HG02938 (cell line): Measurements from ENCODE around the gene KIR2DL1.
"Not testable (repeated sequence)": the region's sequence is repeated elsewhere in the genome, so short reads cannot be mapped to it uniquely, and the experiment has no call there.

Experiments
- ATAC-seq: cut with Tn5 transposase; IDR thresholded peaks from one replicate; pipeline ENCODE4 v1.9.1; 2021; ENCODE audit warnings: mild to moderate bottlenecking, moderate library complexity; ENCODE audit not compliant: unreplicated experiment

KIR2DL1 gene

GRCh38 chr19:54817670-54818536, 48.3 kb downstream of the KIR2DL1 start:
- ATAC-seq = no peak

GRCh38 chr19:54824416-54824815, 54.8 kb downstream of the KIR2DL1 start:
- not testable (repeated sequence) for ATAC-seq

- not testable (repeated sequence) for ATAC-seq
Observed at GRCh38 chr19:54825326-54825725, 55.7 kb downstream of the KIR2DL1 start.

DNA sequence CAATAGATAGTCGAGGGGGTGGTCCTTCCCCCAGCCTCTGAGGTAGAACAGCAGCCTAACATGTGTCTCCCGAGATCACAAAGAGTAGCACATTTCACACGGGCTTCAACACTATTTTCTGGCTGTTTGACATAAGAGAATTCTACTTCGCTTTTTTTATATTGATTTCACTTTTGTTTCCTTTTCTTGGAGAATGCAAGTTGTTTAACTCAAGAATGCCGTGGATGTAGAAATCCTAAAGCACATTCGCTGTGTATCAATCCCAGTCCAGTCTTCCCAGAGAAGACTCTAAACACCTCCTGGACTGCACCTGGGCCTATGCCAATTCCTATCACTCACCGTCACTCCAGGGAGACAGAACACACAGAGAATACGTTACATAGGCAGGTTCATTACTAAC, 58.5 kb downstream of the KIR2DL1 start:
- not testable (repeated sequence) for ATAC-seq

DNA sequence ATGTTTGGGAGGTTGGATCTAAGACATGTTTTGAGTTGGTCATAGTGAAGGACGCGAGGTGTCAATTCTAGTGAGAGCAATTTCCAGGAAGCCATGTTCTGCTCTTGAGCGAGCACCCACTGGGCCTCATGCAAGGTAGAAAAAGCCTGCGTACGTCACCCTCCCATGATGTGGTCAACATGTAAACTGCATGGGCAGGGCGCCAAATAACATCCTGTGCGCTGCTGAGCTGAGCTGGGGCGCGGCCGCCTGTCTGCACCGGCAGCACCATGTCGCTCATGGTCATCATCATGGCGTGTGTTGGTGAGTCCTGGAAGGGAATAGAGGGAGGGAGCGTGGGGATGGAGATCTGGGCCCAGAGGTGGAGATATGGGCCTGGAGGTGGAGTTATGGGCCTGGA, 62.9 kb downstream of the KIR2DL1 start, which contains the start of gene KIR2DS4:
Gene KIR2DS4 (plus strand): TSS at position 181 of the 400 bp plus-strand sequence.
- not testable (repeated sequence) for ATAC-seq
